K562 (cell line): Measurements from ENCODE around the gene ZNF462. TPM values are rescaled to one million over a fixed set of nuclear protein-coding genes. Genes with fewer than 3 reads are reported as not detected.

Experiments
- ATAC-seq: fragments of 200-7000 bp; cut with Tn5 transposase; 3 replicates; pipeline ENCODE4 v1.9.1; 2020; ENCODE audit warnings: moderate library complexity
- BruUV-seq: library from RNA; stranded (reverse); fragments of 400-500 nt; replicated peaks from 2 replicates; lab custom pipeline; 2021; lab: Mats Ljungman, UMichigan
- CTCF ChIA-PET: fragments of 300-600 bp; formaldehyde crosslinking; extraction: SDS; loops from one replicate; lab custom pipeline; 2021; ENCODE audit warnings: low intra/inter-chr PET ratio; lab: Yijun Ruan, JAX
- POLR2A ChIA-PET: fragments of 300-600, 350-650 bp; sonication (Branson Sonifier 250); formaldehyde crosslinking; extraction: SDS; loops from one replicate; lab custom pipeline; 2021; ENCODE audit warnings: antibody characterized with exemption, inconsistent platforms; lab: Yijun Ruan, JAX
- DNase-seq, 4 experiments: peaks; one replicate each; pipeline versions ENCODE4 v3.0.0 to v3.0.0-alpha.2; 2011 to 2018; ENCODE audit warnings: low spot score in 3 of 4, mixed read lengths in 3 of 4; ENCODE audit errors: extremely low read depth in 1 of 4
- FAIRE-seq: peaks from 2 replicates; lab custom pipeline; 2011; peaks lifted over from hg19 to GRCh38; lab: Jason Lieb, UNC
- H2AFZ ChIP-seq: 2 replicates; pipeline ENCODE4 v1.6.0; 2011; ENCODE audit warnings: low read depth, low read length, control low read depth, inconsistent platforms
- H3K27ac ChIP-seq: fragments of 200-600 bp; 3 replicates; pipeline ENCODE4 v1.8.0; 2011; ENCODE audit warnings: low read depth, mild to moderate bottlenecking, control low read depth, inconsistent platforms, low read length, moderate library complexity, mixed read lengths; ENCODE audit errors: extremely low read depth
- H3K27me3 ChIP-seq, 2 experiments: fragments of 300-600 bp in 1 of 2; 2 replicates in 1 of 2; 3 replicates in 1 of 2; pipeline versions ENCODE4 v1.6.0 to v1.8.0; 2011; ENCODE audit warnings: inconsistent platforms in 2 of 2, low read length in 2 of 2, mild to moderate bottlenecking in 1 of 2, mixed read lengths in 1 of 2, moderate library complexity in 1 of 2; ENCODE audit not compliant: control insufficient read depth in 2 of 2, insufficient read depth in 2 of 2
- H3K36me3 ChIP-seq: fragments of 300-600 bp; 3 replicates; pipeline ENCODE4 v1.8.0; 2011; ENCODE audit warnings: mild to moderate bottlenecking, low read length, inconsistent platforms; ENCODE audit not compliant: control insufficient read depth, insufficient read depth
- H3K4me1 ChIP-seq, 2 experiments: fragments of 200-600 bp in 1 of 2; replicated peaks in 1 of 2; 2 replicates in 1 of 2; 3 replicates in 1 of 2; pipeline versions ENCODE4 v1.5.1 to v1.8.0; 2011; ENCODE audit warnings: inconsistent platforms in 2 of 2, low read length in 2 of 2, mild to moderate bottlenecking in 1 of 2, mixed read lengths in 1 of 2, moderate library complexity in 1 of 2; ENCODE audit not compliant: control insufficient read depth in 2 of 2, insufficient read depth in 2 of 2
- H3K4me2 ChIP-seq: 2 replicates; pipeline ENCODE4 v1.6.1; 2011; ENCODE audit warnings: low read length, control low read depth, inconsistent platforms, mixed read lengths; ENCODE audit not compliant: insufficient read depth
- H3K4me3 ChIP-seq: fragments of 200-600 bp; sonication (generic), shearing (Covaris generic); 2 replicates; pipeline ENCODE4 v1.5.1; 2016; ENCODE audit warnings: control low read depth, inconsistent platforms
- H3K79me2 ChIP-seq: fragments of 200-600 bp; 3 replicates; pipeline ENCODE4 v1.8.0; 2011; ENCODE audit warnings: low read length, inconsistent platforms; ENCODE audit not compliant: control insufficient read depth, insufficient read depth
- H3K9ac ChIP-seq, 2 experiments: 2 replicates each; pipeline versions ENCODE4 v1.6.0 to v1.6.1; 2011; ENCODE audit warnings: low read depth in 2 of 2, low read length in 2 of 2, control low read depth in 1 of 2, inconsistent platforms in 1 of 2, mild to moderate bottlenecking in 1 of 2, mixed read lengths in 1 of 2; ENCODE audit not compliant: insufficient read depth in 1 of 2
- H3K9me1 ChIP-seq: one replicate; pipeline ENCODE4 v1.6.0; 2011; ENCODE audit warnings: inconsistent platforms, mild to moderate bottlenecking, low read length, moderate library complexity; ENCODE audit not compliant: control insufficient read depth, insufficient read depth
- H3K9me3 ChIP-seq: replicated peaks from 2 replicates; pipeline ENCODE4 v1.5.1; 2011; ENCODE audit warnings: low read depth, low read length, inconsistent platforms; ENCODE audit not compliant: control insufficient read depth, insufficient read depth
- H4K20me1 ChIP-seq: replicated peaks from 2 replicates; pipeline ENCODE4 v1.6.1; 2011; ENCODE audit warnings: low read length, inconsistent platforms, mixed read lengths; ENCODE audit not compliant: control insufficient read depth, insufficient read depth
- BACH1 ChIP-seq: fragments of 200-800 bp; sonication (Bioruptor generic); IDR thresholded peaks from 2 replicates; pipeline ENCODE4 v1.6.1; 2016; ENCODE audit warnings: missing genetic modification characterization, missing compliant biosample characterization
- BRD4 ChIP-seq: fragments of 200-600 bp; sonication (generic); IDR thresholded peaks from 2 replicates; pipeline ENCODE4 v1.6.1; 2017; ENCODE audit warnings: inconsistent platforms
- ETV6 ChIP-seq, 3 experiments: fragments of 150-350 bp in 1 of 3; sonication (generic) in 1 of 3; formaldehyde crosslinking in 1 of 3; IDR thresholded peaks; 2 replicates each; pipeline versions ENCODE4 v1.6.1 to v1.8.0; 2014 to 2022; ENCODE audit warnings: borderline replicate concordance in 2 of 3, low read depth in 2 of 3, antibody characterized with exemption in 1 of 3, low read length in 1 of 3, mild to moderate bottlenecking in 1 of 3, missing genetic modification reagents in 1 of 3
- HNRNPLL ChIP-seq: fragments of 200-400 bp; formaldehyde crosslinking; IDR thresholded peaks from 2 replicates; pipeline ENCODE4 v1.6.1; 2017; ENCODE audit warnings: low read length, low read depth, mild to moderate bottlenecking; ENCODE audit not compliant: poor library complexity, severe bottlenecking
- KLF16 ChIP-seq: IDR thresholded peaks from 2 replicates; pipeline ENCODE4 v1.6.1; 2016; ENCODE audit warnings: antibody characterized with exemption
- LCOR ChIP-seq: sonication (generic); formaldehyde crosslinking; IDR thresholded peaks from 2 replicates; pipeline ENCODE4 v1.8.0; 2022; ENCODE audit warnings: mild to moderate bottlenecking, missing genetic modification reagents
- MEF2A ChIP-seq: IDR thresholded peaks from 2 replicates; pipeline ENCODE4 v1.6.1; 2011; ENCODE audit warnings: low read depth, mild to moderate bottlenecking, low read length, moderate library complexity; ENCODE audit not compliant: control insufficient read depth
- PHF8 ChIP-seq: fragments of 200-600 bp; sonication (generic); IDR thresholded peaks from 2 replicates; pipeline ENCODE4 v1.6.1; 2012; ENCODE audit warnings: mixed run types, mild to moderate bottlenecking, inconsistent platforms, low read length, moderate library complexity, borderline replicate concordance
- RFX5 ChIP-seq: IDR thresholded peaks from 2 replicates; pipeline ENCODE4 v1.6.1; 2011; ENCODE audit warnings: low read depth, mild to moderate bottlenecking, improper control_type of control experiment, low read length
- SMAD2 ChIP-seq: fragments of 150-350 bp; IDR thresholded peaks from 2 replicates; pipeline ENCODE4 v1.6.1; 2014; ENCODE audit warnings: low read depth, mild to moderate bottlenecking, low read length
- SP1 ChIP-seq: sonication (generic); formaldehyde crosslinking; IDR thresholded peaks from 2 replicates; pipeline ENCODE4 v1.8.1; 2022; ENCODE audit warnings: mild to moderate bottlenecking, missing genetic modification reagents
- ZNF165 ChIP-seq: fragments of 250-450 bp; sonication (Bioruptor Pico); IDR thresholded peaks from 2 replicates; pipeline ENCODE4 v1.4.0; 2020; ENCODE audit warnings: borderline replicate concordance
- ZNF184 ChIP-seq: sonication (generic); formaldehyde crosslinking; IDR thresholded peaks from 2 replicates; pipeline ENCODE4 v1.5.0; 2020; ENCODE audit warnings: missing genetic modification reagents
- ZNF699 ChIP-seq: fragments of 250-450 bp; sonication (Bioruptor Pico); IDR thresholded peaks from 2 replicates; pipeline ENCODE4 v1.8.0; 2021; ENCODE audit warnings: mild to moderate bottlenecking, moderate library complexity; ENCODE audit not compliant: insufficient replicate concordance
- ZNF764 ChIP-seq: fragments of 250-450 bp; sonication (Bioruptor Pico); IDR thresholded peaks from 2 replicates; pipeline ENCODE4 v1.4.0; 2020; ENCODE audit warnings: low read depth, mild to moderate bottlenecking, moderate library complexity
- ZNF830 ChIP-seq: fragments of 250-450 bp; sonication (Bioruptor Pico); IDR thresholded peaks from 2 replicates; pipeline ENCODE4 v1.5.0; 2021; ENCODE audit warnings: mild to moderate bottlenecking
- WGBS: fragments of 100-300 bp; shearing (Covaris generic); methylation state at CpG from one replicate; pipeline ENCODE4 v1.1.6; 2016; ENCODE audit warnings: low coverage, mixed read lengths; ENCODE audit not compliant: insufficient coverage; ENCODE audit errors: missing lambda C conversion rate; 5-methylcytosine and 5-hydroxymethylcytosine counted together
- in situ Hi-C: fragments of 300-500 bp; cut with MboI; formaldehyde crosslinking; loops from 4 replicates; pipeline ENCODE4 v1.15.0; 2018; ENCODE audit warnings: inconsistent platforms, mixed read lengths
- intact Hi-C: fragments of 100-400 bp; cut with micrococcal nuclease; formaldehyde crosslinking; loops from 2 replicates; pipeline ENCODE4 v1.14.2; 2022
- polyA plus RNA-seq, 8 experiments: library from polyadenylated mRNA; depleted of rRNA in 4 of 8; stranded (reverse) in 5 of 8; unstranded in 3 of 8; fragments of >200 nt; fragmentation: Nextera tagmentation in 2 of 8; fragmentation: Illumina TruSeq in 1 of 8; extraction: Ambion mirVana in 2 of 8; extraction: Trizol in 1 of 8; gene quantifications; 2 replicates each; pipeline versions ENCODE4 v1.2.1 to v1.2.3, GENCODE V29; 2011 to 2014; ENCODE audit warnings: inconsistent platforms in 1 of 8, missing spikeins in 1 of 8
- total RNA-seq, 7 experiments: library from RNA; depleted of rRNA in 6 of 7; stranded (reverse); fragments of >200 nt in 6 of 7; fragmentation: Illumina TruSeq in 2 of 7; extraction: Trizol in 2 of 7; gene quantifications; 2 replicates each; pipeline versions ENCODE4 v1.2.1 to v1.2.3, GENCODE V29; 2011 to 2021; ENCODE audit warnings: low replicate concordance in 1 of 7
- TF ChIP-seq, protein P1 (sequence below): fragments of 250-450 bp; sonication (Bioruptor Pico); IDR thresholded peaks from 2 replicates; pipeline ENCODE4 v1.4.0; 2020; ENCODE audit warnings: mild to moderate bottlenecking

Gene ZNF462
- total and polyA plus RNA-seq, 9 of the 15 experiments (the other 6 are each of a cell fraction or from before 2014, with no cell fraction given) = 0.20 TPM; not detected in 8

DNA sequence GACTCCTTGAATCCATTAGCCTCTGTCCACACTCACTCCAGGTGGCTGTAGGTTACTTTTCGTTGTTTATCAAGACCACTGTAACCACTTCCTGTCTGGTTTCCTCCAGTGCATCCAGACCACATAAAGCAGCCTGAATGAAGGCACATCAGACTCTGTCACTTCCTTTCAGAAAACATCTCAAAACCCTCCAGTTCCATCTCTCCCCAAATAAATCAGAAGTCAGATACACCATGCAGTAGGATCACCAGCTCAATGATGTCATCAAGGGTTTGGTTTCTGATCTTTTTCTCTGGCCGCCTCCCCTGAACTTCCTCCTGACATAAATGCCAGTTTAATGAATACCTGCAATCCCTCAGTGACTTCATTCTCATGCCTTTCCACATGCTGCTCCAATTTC is 161.2 kb downstream of the ZNF462 start:
- H3K4me1 ChIP-seq = no peaks in the 10 kb centered on the region
- BruUV-seq = no TSS peak
- H3K79me2 ChIP-seq = no peaks in the 10 kb centered on the region
- H3K9me1 ChIP-seq = no peaks in the 10 kb centered on the region
- H3K4me2 ChIP-seq = no peak overlapping the region
- in situ Hi-C loops (no loop called here), intact Hi-C loops (no loop called here)
- POLR2A ChIA-PET = no interaction called here
- 0% methylated on average over 2 of the region's 2 CpGs for WGBS
- FAIRE-seq (no peak), ATAC-seq (no peak), DNase-seq (no peak)
- no peak overlapping the region for H3K27ac ChIP-seq
- no peak overlapping the region for H3K9ac ChIP-seq
- TF ChIP-seq, protein P1, sequence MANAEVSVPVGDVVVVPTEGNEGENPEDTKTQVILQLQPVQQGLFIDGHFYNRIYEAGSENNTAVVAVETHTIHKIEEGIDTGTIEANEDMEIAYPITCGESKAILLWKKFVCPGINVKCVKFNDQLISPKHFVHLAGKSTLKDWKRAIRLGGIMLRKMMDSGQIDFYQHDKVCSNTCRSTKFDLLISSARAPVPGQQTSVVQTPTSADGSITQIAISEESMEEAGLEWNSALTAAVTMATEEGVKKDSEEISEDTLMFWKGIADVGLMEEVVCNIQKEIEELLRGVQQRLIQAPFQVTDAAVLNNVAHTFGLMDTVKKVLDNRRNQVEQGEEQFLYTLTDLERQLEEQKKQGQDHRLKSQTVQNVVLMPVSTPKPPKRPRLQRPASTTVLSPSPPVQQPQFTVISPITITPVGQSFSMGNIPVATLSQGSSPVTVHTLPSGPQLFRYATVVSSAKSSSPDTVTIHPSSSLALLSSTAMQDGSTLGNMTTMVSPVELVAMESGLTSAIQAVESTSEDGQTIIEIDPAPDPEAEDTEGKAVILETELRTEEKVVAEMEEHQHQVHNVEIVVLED (CRISPR knock-in tag) = no peak
- TF ChIP-seq ETV6 (IDR thresholded peaks at IDR 0.05; ENCODE audit: borderline replicate concordance in 1 of 2, low read depth in 2 of 2, low read length in 1 of 2) (no peak), ETV6 (CRISPR knock-in tag; IDR thresholded peaks at IDR 0.05; ENCODE audit: borderline replicate concordance) (no peak), ZNF830 (CRISPR knock-in tag) (no peak), SMAD2 (no peak), MEF2A (no peak), RFX5 (no peak), HNRNPLL (no peak), PHF8 (no peak), BRD4 (no peak), SP1 (CRISPR knock-in tag) (no peak), ZNF165 (CRISPR knock-in tag) (no peak), BACH1 (tag) (no peak), ZNF184 (CRISPR knock-in tag) (no peak), ZNF764 (CRISPR knock-in tag) (no peak), KLF16 (no peak), LCOR (CRISPR knock-in tag) (no peak), ZNF699 (CRISPR knock-in tag) (no peak)
- no peaks in the 10 kb centered on the region for H3K36me3 ChIP-seq
- H3K4me3 ChIP-seq = no peak overlapping the region
- no peak overlapping the region for H2AFZ ChIP-seq
- peaks cover 5% of the 10 kb centered on the region; the same call in 1 of the 2 replicates for H3K9me3 ChIP-seq
- H3K27me3 ChIP-seq = no peaks in the 10 kb centered on the region
- CTCF ChIA-PET = no interaction called here
- no peaks in the 10 kb centered on the region for H4K20me1 ChIP-seq
